GM19023 (cell line): ENCODE measurements around the gene CCM2L.

Experiments used
- ATAC-seq: cut with Tn5 transposase; IDR thresholded peaks from one replicate; pipeline ENCODE4 v1.9.1; 2021; ENCODE audit warnings: mild to moderate bottlenecking, moderate library complexity; ENCODE audit not compliant: unreplicated experiment

The CCM2L gene

GRCh38 chr20:32010101-32010500 is at the start of gene CCM2L:
TSS of gene CCM2L (plus strand) at chr20:32010438. CDS start at chr20:32010455, 17 bp downstream.
- no peak for ATAC-seq

DNA sequence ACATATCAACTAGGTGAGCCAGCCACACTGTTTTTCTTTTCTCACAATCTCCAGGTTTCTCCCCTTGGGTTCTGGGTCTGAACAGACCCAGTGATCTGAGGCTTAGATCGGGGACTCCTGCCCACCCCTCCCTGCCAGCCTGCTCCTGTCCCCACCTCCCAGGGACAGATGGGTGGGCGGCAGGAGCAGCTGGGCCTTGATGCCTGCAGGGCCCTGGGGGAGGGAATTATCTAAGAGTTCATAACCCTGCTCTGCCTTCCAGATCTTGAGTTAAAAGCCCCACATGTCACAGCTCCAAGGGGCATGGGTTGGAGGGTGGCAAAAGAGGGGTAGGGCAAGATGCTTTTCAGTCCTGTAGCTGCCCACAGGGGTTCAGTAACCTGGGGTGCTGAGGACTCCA is 47.5 kb upstream of the CCM2L start:
- no peak for ATAC-seq

DNA sequence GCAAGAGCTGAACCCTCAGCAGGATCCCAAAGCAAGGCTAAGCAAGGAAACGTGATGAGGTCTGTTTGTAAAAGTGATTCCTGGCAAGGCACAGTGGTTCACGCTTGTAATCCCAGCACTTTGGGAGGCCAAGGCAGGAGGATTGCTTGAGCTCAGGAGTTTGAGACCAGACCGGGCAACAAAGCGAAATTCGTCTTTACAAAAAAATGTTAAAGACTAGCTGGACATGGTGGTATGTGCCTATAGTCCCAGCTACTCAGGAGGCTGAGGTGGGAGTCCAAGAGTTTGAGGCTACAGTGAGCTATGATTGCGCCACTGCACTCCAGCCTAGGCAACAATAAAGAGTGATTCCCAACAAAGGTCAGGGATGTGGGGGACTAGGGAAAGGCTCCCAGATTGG is 46.3 kb upstream of the CCM2L start:
- no peak for ATAC-seq

DNA sequence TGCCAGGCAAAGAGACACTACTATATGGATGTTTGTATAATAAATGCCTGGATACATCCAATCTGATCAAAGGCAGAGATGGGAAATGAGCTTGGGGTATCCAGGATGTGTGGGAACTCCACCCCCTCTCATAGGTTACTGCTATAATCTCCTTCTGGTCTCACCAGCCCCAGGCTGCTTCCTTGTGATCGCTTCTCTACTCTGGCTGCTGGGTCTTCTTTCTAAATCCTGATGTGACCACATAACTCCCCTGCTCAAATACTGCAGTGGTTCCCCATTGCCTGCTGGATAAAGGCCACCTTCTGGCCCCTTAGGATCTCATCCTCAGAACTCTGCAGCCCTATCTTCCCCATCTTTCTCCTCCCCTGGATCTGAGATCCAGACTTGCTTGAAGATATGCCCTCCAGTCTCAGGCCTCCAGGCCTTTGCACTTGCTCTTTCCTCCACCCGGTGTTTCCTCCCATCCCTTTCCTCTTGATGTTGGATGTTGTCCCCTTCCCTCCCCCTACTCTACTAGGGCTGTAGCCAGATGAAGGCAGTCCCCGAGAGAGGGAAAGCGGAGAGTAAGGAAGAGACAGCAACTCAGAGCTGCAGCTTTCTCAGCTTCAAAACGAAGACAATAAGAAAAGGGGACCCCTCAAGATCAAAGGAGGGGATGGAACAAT is 43.1 kb upstream of the CCM2L start:
- ATAC-seq: no peak

DNA sequence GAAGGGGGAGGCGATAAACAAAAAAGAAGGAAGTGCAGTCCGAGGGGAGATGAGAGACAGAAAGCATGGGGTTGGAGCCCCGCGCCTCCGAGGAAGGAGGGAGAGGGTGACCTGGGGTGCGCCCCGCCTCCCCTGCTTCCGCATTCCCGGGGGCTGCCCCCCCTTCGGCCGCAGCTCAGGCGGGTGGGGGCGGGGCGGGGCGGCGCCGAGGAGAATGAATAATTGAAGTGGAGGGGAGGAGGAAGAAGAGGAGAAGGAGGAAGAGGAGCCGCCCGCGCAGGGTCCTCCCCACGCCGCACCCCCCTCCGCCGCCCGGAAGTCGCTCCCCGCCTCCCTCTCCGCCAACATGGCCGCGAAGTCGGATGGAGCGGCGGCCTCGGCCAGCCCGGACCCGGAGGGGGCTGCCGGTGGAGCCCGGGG is 42.4 kb upstream of the CCM2L start, which contains the start of gene XKR7:
TSS of gene XKR7 (plus strand) at position 322 of the 420 bp plus-strand sequence. CDS start at position 347, 25 bp downstream.
- no peak for ATAC-seq

GRCh38 chr20:31968291-31969126 is 41.7 kb upstream of the CCM2L start:
- ATAC-seq: no peak

DNA sequence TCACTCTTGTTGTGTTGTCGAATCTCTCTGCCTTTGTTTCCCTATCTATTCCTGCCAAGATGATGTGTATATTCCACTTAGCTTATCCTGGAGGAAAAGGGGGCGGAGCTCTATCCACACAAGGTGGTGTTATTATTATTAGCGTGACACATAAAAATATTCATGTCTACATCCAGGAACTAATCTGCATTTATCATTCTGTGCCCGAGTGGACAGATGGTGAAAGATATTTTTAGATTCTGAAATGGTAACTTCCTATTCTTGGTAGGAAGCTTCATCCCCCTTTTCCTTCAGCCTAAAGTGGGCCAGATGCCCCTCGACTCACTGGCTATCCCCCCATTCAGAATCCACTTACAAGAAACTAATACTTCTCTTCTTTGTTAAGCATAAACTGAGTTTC is 40.2 kb upstream of the CCM2L start:
- no peak for ATAC-seq

DNA sequence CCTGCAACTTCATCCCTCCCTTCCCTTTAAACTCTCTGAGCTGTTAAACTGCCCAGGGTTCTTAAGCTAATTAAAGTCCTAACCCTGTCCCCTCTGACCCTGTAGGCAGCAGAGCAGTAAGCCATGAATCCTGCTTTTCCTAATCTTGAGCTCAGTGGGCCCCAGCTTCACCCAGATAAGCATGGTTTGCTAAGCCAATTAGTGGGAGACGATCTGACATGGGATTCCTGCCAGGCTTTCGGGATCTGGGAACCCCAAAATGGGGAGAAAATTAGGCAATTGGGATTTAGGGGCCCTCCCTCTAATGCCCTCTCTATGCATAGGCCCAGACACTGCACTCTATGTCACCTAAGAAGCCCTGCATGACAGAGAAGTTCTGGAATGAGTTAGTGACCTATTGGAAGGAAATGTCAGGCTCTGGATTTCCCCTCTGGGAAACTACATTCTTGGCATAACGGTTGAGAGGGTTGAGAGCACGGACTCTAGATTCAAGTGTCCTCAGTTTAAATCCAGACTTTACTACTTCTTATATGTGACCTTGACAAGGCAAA is 37.7 kb upstream of the CCM2L start:
- ATAC-seq: no peak

GRCh38 chr20:31974296-31974695 is 35.9 kb upstream of the CCM2L start:
- no peak for ATAC-seq

- ATAC-seq: no peak
Observed at GRCh38 chr20:31974951-31975487, 35.2 kb upstream of the CCM2L start.

DNA sequence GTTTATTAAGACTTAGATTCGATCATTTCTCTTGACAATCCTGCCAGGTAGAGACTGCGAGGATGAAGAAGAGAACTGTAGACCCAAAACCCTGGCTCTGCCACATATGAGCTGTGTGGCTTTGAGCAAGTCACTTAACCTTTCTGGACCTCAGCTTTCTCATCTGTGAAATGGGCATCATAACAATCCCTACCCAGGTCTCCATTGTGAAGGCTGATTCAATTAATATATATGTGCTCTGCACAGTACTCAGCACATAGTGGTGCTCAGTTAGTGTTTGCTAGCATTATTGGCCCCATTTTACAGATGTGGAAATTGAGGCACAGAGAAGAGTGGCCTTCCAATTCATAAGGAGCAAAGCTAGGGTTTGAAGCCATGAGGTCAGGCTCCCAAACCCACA is 34.4 kb upstream of the CCM2L start:
- no peak for ATAC-seq

- ATAC-seq: no peak
Observed at GRCh38 chr20:31977080-31977479, 33.2 kb upstream of the CCM2L start.

GRCh38 chr20:31979713-31980426 is 30.4 kb upstream of the CCM2L start:
- no peak for ATAC-seq

DNA sequence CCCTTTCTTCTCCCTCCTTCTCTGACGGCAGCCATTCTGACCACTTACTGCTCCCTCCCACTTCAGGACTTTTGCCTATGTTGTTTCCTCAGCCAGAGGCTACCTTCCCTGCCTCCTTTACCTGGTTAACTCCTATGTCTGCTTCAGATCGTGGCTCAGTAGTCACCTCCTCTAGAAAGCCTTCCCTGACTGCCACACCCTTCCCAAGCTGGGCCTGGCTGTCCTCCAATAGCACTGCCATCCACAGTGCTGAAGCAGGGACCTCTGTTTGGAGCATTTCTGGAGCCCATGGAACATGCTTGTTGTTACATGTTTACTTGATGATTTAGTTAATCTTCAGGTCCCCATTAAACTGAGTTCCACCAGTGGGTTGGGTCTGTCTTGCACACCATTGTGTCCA is 28.5 kb upstream of the CCM2L start:
- no peak for ATAC-seq

DNA sequence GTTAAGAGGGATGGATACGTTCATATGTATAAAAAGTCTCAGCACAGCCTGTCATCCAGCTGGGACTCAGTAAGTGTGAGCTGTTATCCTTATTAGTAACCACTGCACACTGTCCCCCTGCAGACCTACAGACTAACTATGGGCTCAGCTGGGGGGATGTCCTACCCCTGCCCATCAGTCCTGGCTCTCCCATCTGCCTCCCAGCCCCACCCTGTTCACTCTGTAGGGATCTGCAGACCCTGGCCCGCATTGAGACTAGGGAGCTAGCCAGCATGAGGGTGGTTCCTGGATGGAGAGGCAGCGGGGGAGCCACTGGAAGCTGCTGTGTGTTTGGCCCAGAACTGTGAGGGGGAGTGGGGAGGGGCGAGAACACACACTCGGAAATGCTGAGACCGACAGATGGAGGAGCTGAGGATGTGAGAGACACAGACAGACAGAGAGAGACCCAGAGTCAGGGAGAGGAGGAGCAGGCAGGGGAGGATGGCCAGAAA is 25.2 kb upstream of the CCM2L start:
- no peak for ATAC-seq

GRCh38 chr20:31987744-31988143 is 22.5 kb upstream of the CCM2L start:
- no peak for ATAC-seq

DNA sequence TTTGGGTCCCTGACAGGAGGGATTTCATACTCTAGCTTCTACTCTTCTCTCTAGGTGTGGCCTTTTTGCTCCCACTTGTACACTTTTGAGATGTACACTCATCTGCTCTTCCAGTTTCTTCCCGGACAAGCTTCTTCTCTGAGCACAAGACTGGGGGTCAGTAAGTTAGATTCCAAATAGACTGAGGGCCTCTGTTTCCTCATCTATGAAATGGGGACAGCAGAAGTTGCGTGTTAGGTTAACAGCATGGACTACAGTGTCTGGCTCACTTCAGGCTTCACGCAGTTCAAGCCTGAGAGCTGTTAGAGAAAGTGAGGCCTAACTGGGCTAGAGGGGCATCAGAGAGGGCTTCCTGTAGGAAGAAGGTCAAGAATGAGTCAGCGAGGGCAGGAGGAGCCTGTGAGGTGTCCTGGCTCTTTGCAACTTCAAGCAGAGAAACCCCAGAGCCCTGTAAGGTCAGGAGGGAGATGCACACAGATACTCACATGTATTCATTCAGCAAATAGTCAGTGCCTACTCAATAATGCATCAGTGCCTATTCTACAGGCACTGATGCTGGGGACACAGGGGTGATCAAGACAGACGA is 21.7 kb upstream of the CCM2L start:
- ATAC-seq: no peak

DNA sequence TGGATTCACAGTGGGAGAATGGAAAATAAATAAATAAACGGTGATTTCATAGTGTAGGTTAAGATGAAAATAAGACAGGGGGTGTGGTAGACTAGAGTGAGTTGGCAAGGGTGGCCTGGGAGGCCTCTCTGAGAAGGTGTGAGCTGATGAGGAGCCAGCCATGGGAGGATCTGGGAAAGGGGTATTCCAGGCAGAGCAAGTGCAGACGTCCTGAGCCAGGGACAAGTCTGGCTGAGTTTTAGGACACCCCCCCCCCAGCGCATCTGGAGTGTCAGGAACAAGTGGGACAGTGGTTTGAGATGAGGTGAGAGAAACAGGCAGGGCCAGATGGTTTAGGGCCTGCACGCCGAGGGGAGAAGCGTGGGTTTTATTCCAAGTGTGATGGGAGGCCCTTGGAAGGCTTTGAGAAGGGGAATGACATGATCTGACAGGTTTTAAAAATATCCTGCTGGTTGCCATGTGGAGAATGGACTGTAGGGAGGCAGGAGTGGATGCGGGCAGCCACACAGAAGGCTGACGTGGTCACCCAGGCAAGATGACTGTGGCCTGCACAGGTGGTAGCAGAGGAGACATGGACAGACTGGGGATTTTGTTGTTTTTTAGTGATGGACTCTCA is 21.1 kb upstream of the CCM2L start:
- ATAC-seq: no peak

- no peak for ATAC-seq
Observed at GRCh38 chr20:31990641-31991338, 19.4 kb upstream of the CCM2L start.

GRCh38 chr20:31991339-31991705 is 18.9 kb upstream of the CCM2L start:
- no peak for ATAC-seq
